Activated CD4-positive, CD25-positive, alpha-beta regulatory T cell (primary cell): ENCODE data around the gene KIR2DL1.
"Not testable (repeated sequence)": the region's sequence is repeated elsewhere in the genome, so short reads cannot be mapped to it uniquely, and the experiment has no call there.

ENCODE experiments used
- DNase-seq, 4 experiments: peaks; one replicate each; lab custom pipeline; 2025; lab: John Stamatoyannopoulos, UW

KIR2DL1 gene

GRCh38 chr19:54769646-54770045 is at the start of gene KIR2DL1:
Gene KIR2DL1 (plus strand): TSS chr19:54769793. CDS start chr19:54769851, 58 bp downstream.
- DNase-seq = not testable (repeated sequence)

- DNase-seq = no peak
These were observed 45.5 kb upstream of the KIR2DL1 start, which contains the start of gene KIR3DL3 for GRCh38 chr19:54724142-54724541. Gene KIR3DL3 (plus strand): TSS chr19:54724442. CDS start chr19:54724497, 55 bp downstream.

- no peak for DNase-seq
These were observed 44.9 kb upstream of the KIR2DL1 start for GRCh38 chr19:54724644-54725043.

GRCh38 chr19:54725321-54725720 is 44.3 kb upstream of the KIR2DL1 start:
- no peak for DNase-seq

- DNase-seq = no peak
These were observed 42.0 kb upstream of the KIR2DL1 start for GRCh38 chr19:54727562-54727961.

GRCh38 chr19:54728167-54728566 is 41.4 kb upstream of the KIR2DL1 start:
- no peak for DNase-seq

- DNase-seq = no peak
These were observed 40.0 kb upstream of the KIR2DL1 start for GRCh38 chr19:54729416-54730188.

- DNase-seq = no peak
These were observed 38.4 kb upstream of the KIR2DL1 start for GRCh38 chr19:54731191-54731590.

GRCh38 chr19:54738306-54738705 is 31.3 kb upstream of the KIR2DL1 start, which contains the start of gene KIR2DL3:
Gene KIR2DL3 (plus strand): TSS chr19:54738513. CDS start chr19:54738546, 33 bp downstream.
- not testable (repeated sequence) for DNase-seq

GRCh38 chr19:54738715-54739114 is 30.9 kb upstream of the KIR2DL1 start:
- DNase-seq = no peak

GRCh38 chr19:54739587-54740497 is 29.8 kb upstream of the KIR2DL1 start:
- no peak for DNase-seq

- DNase-seq = not testable (repeated sequence)
These were observed 27.6 kb upstream of the KIR2DL1 start for GRCh38 chr19:54741950-54742349.

- not testable (repeated sequence) for DNase-seq
These were observed 25.5 kb upstream of the KIR2DL1 start for GRCh38 chr19:54744080-54744479.

GRCh38 chr19:54747614-54748322 is 21.8 kb upstream of the KIR2DL1 start:
- DNase-seq = not testable (repeated sequence)

GRCh38 chr19:54750276-54750675 is 19.3 kb upstream of the KIR2DL1 start:
- DNase-seq = not testable (repeated sequence)

- DNase-seq = not testable (repeated sequence)
These were observed 13.1 kb upstream of the KIR2DL1 start for GRCh38 chr19:54756204-54757110.

GRCh38 chr19:54758577-54758976 is 11.0 kb upstream of the KIR2DL1 start:
- DNase-seq = not testable (repeated sequence)

- not testable (repeated sequence) for DNase-seq
These were observed 5.4 kb upstream of the KIR2DL1 start for GRCh38 chr19:54764219-54764618.

- not testable (repeated sequence) for DNase-seq
These were observed 3.1 kb upstream of the KIR2DL1 start for GRCh38 chr19:54766464-54766863.

- DNase-seq = not testable (repeated sequence)
These were observed 918 bp downstream of the KIR2DL1 start for GRCh38 chr19:54770511-54770910.
